GM23338 (cell line): ENCODE results near the gene SLC25A25.
"Not testable (repeated sequence)": the region's sequence is repeated elsewhere in the genome, so short reads cannot be mapped to it uniquely, and the experiment has no call there.

Source experiments
- CREB1 ChIP-seq: fragments of 250-450 bp; sonication (Bioruptor Pico); IDR thresholded peaks from 2 replicates; pipeline ENCODE4 v1.5.0; 2020; ENCODE audit warnings: low read depth, mild to moderate bottlenecking, moderate library complexity
- EZH2 ChIP-seq: fragments of 200-600 bp; sonication (generic); IDR thresholded peaks from one replicate; pipeline ENCODE4 v1.8.0; 2017; ENCODE audit warnings: antibody characterized with exemption, mild to moderate bottlenecking, low read depth; ENCODE audit not compliant: unreplicated experiment
- EZH2phosphoT487 ChIP-seq: fragments of 200-600 bp; sonication (generic); IDR thresholded peaks from one replicate; pipeline ENCODE4 v1.8.1; 2018; ENCODE audit warnings: antibody characterized with exemption; ENCODE audit not compliant: unreplicated experiment
- JUNB ChIP-seq: IDR thresholded peaks from one replicate; pipeline ENCODE4 v1.6.1; 2016; ENCODE audit warnings: antibody characterized with exemption; ENCODE audit not compliant: unreplicated experiment
- NANOG ChIP-seq: IDR thresholded peaks from 2 replicates; pipeline ENCODE4 v1.6.1; 2016; ENCODE audit warnings: antibody characterized with exemption, borderline replicate concordance
- POLR2AphosphoS5 ChIP-seq: IDR thresholded peaks from 2 replicates; pipeline ENCODE4 v1.6.1; 2016; ENCODE audit warnings: antibody characterized with exemption, low read depth
- STAT1 ChIP-seq: IDR thresholded peaks from one replicate; pipeline ENCODE4 v1.6.1; 2016; ENCODE audit warnings: antibody characterized with exemption; ENCODE audit not compliant: unreplicated experiment
- ZNF114 ChIP-seq: fragments of 250-450 bp; sonication (Bioruptor Pico); IDR thresholded peaks from 2 replicates; pipeline ENCODE4 v1.5.0; 2020; ENCODE audit warnings: mild to moderate bottlenecking, moderate library complexity
- ZNF331 ChIP-seq: fragments of 250-450 bp; sonication (Bioruptor Pico); IDR thresholded peaks from 2 replicates; pipeline ENCODE4 v1.5.0; 2020; ENCODE audit warnings: low read depth, mild to moderate bottlenecking, moderate library complexity
- TF ChIP-seq, protein P1 (sequence below), 2 experiments: fragments of 200-600 bp in 1 of 2; sonication (generic) in 1 of 2; conservative IDR thresholded peaks; 2 replicates each; pipeline versions ENCODE4 v1.5.1 to v1.6.1; 2016 to 2017; ENCODE audit warnings: antibody characterized with exemption in 2 of 2, low read depth in 2 of 2, mild to moderate bottlenecking in 2 of 2, moderate library complexity in 1 of 2
- TF ChIP-seq, protein P2 (sequence below): IDR thresholded peaks from one replicate; pipeline ENCODE4 v1.6.1; 2018; ENCODE audit warnings: antibody characterized with exemption; ENCODE audit not compliant: unreplicated experiment
- TF ChIP-seq, protein P3 (sequence below): IDR thresholded peaks from 2 replicates; pipeline ENCODE4 v1.6.1; 2016; ENCODE audit warnings: antibody characterized with exemption
- TF ChIP-seq, protein P4 (sequence below): fragments of 250-450 bp; sonication (Bioruptor Pico); IDR thresholded peaks from 2 replicates; pipeline ENCODE4 v1.5.0; 2020; ENCODE audit warnings: mild to moderate bottlenecking, moderate library complexity

DNA sequence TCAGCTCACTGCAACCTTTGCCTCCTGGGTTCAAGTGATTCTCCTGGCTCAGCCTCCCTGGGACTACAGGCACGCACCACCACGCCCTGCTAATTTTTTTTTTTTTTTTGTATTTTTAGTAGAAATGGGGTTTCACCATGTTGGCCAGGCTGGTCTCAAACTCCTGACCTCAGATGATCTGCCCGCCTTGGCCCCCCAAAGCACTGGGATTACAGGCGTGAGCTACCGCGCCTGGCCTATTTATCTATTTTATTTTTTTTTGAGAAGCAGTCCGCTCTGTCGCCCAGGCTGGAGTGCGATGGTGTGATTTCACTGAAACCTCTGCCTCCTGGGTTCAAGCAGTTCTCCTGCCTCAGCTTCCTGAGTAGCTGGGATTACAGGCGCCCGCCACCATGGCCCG is 3.4 kb downstream of the SLC25A25 start:
- TF ChIP-seq, protein P1, sequence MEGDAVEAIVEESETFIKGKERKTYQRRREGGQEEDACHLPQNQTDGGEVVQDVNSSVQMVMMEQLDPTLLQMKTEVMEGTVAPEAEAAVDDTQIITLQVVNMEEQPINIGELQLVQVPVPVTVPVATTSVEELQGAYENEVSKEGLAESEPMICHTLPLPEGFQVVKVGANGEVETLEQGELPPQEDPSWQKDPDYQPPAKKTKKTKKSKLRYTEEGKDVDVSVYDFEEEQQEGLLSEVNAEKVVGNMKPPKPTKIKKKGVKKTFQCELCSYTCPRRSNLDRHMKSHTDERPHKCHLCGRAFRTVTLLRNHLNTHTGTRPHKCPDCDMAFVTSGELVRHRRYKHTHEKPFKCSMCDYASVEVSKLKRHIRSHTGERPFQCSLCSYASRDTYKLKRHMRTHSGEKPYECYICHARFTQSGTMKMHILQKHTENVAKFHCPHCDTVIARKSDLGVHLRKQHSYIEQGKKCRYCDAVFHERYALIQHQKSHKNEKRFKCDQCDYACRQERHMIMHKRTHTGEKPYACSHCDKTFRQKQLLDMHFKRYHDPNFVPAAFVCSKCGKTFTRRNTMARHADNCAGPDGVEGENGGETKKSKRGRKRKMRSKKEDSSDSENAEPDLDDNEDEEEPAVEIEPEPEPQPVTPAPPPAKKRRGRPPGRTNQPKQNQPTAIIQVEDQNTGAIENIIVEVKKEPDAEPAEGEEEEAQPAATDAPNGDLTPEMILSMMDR (conservative IDR thresholded peaks at IDR 0.05; ENCODE audit: low read depth in 2 of 2): not testable (repeated sequence)
- not testable (repeated sequence) for TF ChIP-seq POLR2AphosphoS5; EZH2; EZH2phosphoT487; JUNB; CREB1; ZNF114 (CRISPR knock-in tag); STAT1; ZNF331; NANOG
- TF ChIP-seq, protein P2, sequence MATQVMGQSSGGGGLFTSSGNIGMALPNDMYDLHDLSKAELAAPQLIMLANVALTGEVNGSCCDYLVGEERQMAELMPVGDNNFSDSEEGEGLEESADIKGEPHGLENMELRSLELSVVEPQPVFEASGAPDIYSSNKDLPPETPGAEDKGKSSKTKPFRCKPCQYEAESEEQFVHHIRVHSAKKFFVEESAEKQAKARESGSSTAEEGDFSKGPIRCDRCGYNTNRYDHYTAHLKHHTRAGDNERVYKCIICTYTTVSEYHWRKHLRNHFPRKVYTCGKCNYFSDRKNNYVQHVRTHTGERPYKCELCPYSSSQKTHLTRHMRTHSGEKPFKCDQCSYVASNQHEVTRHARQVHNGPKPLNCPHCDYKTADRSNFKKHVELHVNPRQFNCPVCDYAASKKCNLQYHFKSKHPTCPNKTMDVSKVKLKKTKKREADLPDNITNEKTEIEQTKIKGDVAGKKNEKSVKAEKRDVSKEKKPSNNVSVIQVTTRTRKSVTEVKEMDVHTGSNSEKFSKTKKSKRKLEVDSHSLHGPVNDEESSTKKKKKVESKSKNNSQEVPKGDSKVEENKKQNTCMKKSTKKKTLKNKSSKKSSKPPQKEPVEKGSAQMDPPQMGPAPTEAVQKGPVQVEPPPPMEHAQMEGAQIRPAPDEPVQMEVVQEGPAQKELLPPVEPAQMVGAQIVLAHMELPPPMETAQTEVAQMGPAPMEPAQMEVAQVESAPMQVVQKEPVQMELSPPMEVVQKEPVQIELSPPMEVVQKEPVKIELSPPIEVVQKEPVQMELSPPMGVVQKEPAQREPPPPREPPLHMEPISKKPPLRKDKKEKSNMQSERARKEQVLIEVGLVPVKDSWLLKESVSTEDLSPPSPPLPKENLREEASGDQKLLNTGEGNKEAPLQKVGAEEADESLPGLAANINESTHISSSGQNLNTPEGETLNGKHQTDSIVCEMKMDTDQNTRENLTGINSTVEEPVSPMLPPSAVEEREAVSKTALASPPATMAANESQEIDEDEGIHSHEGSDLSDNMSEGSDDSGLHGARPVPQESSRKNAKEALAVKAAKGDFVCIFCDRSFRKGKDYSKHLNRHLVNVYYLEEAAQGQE: not testable (repeated sequence)
- TF ChIP-seq, protein P3, sequence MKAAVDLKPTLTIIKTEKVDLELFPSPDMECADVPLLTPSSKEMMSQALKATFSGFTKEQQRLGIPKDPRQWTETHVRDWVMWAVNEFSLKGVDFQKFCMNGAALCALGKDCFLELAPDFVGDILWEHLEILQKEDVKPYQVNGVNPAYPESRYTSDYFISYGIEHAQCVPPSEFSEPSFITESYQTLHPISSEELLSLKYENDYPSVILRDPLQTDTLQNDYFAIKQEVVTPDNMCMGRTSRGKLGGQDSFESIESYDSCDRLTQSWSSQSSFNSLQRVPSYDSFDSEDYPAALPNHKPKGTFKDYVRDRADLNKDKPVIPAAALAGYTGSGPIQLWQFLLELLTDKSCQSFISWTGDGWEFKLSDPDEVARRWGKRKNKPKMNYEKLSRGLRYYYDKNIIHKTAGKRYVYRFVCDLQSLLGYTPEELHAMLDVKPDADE: not testable (repeated sequence)
- TF ChIP-seq, protein P4, sequence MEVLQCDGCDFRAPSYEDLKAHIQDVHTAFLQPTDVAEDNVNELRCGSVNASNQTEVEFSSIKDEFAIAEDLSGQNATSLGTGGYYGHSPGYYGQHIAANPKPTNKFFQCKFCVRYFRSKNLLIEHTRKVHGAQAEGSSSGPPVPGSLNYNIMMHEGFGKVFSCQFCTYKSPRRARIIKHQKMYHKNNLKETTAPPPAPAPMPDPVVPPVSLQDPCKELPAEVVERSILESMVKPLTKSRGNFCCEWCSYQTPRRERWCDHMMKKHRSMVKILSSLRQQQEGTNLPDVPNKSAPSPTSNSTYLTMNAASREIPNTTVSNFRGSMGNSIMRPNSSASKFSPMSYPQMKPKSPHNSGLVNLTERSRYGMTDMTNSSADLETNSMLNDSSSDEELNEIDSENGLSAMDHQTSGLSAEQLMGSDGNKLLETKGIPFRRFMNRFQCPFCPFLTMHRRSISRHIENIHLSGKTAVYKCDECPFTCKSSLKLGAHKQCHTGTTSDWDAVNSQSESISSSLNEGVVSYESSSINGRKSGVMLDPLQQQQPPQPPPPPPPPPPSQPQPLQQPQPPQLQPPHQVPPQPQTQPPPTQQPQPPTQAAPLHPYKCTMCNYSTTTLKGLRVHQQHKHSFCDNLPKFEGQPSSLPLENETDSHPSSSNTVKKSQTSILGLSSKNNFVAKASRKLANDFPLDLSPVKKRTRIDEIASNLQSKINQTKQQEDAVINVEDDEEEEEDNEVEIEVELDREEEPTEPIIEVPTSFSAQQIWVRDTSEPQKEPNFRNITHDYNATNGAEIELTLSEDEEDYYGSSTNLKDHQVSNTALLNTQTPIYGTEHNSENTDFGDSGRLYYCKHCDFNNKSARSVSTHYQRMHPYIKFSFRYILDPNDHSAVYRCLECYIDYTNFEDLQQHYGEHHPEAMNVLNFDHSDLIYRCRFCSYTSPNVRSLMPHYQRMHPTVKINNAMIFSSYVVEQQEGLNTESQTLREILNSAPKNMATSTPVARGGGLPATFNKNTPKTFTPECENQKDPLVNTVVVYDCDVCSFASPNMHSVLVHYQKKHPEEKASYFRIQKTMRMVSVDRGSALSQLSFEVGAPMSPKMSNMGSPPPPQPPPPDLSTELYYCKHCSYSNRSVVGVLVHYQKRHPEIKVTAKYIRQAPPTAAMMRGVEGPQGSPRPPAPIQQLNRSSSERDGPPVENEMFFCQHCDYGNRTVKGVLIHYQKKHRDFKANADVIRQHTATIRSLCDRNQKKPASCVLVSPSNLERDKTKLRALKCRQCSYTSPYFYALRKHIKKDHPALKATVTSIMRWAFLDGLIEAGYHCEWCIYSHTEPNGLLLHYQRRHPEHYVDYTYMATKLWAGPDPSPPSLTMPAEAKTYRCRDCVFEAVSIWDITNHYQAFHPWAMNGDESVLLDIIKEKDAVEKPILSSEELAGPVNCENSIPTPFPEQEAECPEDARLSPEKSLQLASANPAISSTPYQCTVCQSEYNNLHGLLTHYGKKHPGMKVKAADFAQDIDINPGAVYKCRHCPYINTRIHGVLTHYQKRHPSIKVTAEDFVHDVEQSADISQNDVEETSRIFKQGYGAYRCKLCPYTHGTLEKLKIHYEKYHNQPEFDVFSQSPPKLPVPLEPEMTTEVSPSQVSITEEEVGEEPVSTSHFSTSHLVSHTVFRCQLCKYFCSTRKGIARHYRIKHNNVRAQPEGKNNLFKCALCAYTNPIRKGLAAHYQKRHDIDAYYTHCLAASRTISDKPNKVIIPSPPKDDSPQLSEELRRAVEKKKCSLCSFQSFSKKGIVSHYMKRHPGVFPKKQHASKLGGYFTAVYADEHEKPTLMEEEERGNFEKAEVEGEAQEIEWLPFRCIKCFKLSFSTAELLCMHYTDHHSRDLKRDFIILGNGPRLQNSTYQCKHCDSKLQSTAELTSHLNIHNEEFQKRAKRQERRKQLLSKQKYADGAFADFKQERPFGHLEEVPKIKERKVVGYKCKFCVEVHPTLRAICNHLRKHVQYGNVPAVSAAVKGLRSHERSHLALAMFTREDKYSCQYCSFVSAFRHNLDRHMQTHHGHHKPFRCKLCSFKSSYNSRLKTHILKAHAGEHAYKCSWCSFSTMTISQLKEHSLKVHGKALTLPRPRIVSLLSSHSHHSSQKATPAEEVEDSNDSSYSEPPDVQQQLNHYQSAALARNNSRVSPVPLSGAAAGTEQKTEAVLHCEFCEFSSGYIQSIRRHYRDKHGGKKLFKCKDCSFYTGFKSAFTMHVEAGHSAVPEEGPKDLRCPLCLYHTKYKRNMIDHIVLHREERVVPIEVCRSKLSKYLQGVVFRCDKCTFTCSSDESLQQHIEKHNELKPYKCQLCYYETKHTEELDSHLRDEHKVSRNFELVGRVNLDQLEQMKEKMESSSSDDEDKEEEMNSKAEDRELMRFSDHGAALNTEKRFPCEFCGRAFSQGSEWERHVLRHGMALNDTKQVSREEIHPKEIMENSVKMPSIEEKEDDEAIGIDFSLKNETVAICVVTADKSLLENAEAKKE (CRISPR knock-in tag): not testable (repeated sequence)
